ENCODE measurements around the gene RBCK1.
A peak's percentile ranks its signal among the peaks of the same experiment; 100 is the strongest.
"Not testable (repeated sequence)": the region's sequence is repeated elsewhere in the genome, so short reads cannot be mapped to it uniquely, and the experiment has no call there.

The RBCK1 gene

GRCh38 chr20:375265-375889 is 32.7 kb upstream of the RBCK1 start:
- DNase-seq: no peak
- H3K36me3 Mint-ChIP-seq (ENCODE audit: low read depth): no peaks in the 10 kb centered on the region
- peaks cover 16% of the 10 kb centered on the region for H3K4me1 Mint-ChIP-seq
- TF ChIP-seq CTCF (IDR thresholded peaks at IDR 0.05): no peak
- peak overlapping the region; percentile 68 for H3K27ac Mint-ChIP-seq
- no peak overlapping the region for H3K4me3 Mint-ChIP-seq
- H3K9me3 Mint-ChIP-seq: no peaks in the 10 kb centered on the region
- H3K27me3 Mint-ChIP-seq (ENCODE audit: low read depth, poor library complexity): peaks cover 14% of the 10 kb centered on the region

GRCh38 chr20:376089-376488 is 32.0 kb upstream of the RBCK1 start:
- TF ChIP-seq CTCF (IDR thresholded peaks at IDR 0.05): no peak
- peaks cover 18% of the 10 kb centered on the region for H3K27me3 Mint-ChIP-seq (ENCODE audit: low read depth, poor library complexity)
- no peak overlapping the region for H3K27ac Mint-ChIP-seq
- DNase-seq: no peak
- H3K4me3 Mint-ChIP-seq: no peak overlapping the region
- no peaks in the 10 kb centered on the region for H3K36me3 Mint-ChIP-seq (ENCODE audit: low read depth)
- H3K4me1 Mint-ChIP-seq: peaks cover 16% of the 10 kb centered on the region
- H3K9me3 Mint-ChIP-seq: no peaks in the 10 kb centered on the region

GRCh38 chr20:376750-377149 is 31.3 kb upstream of the RBCK1 start:
- peaks cover 25% of the 10 kb centered on the region for H3K27me3 Mint-ChIP-seq (ENCODE audit: low read depth, poor library complexity)
- no peak for DNase-seq
- H3K4me1 Mint-ChIP-seq: peaks cover 15% of the 10 kb centered on the region

GRCh38 chr20:377578-377977 is 30.5 kb upstream of the RBCK1 start:
- peaks cover 27% of the 10 kb centered on the region for H3K27me3 Mint-ChIP-seq (ENCODE audit: low read depth, poor library complexity)
- H3K4me3 Mint-ChIP-seq; H3K9me3 Mint-ChIP-seq; H3K27ac Mint-ChIP-seq; H3K36me3 Mint-ChIP-seq (ENCODE audit: low read depth); DNase-seq: not testable (repeated sequence)
- H3K4me1 Mint-ChIP-seq: peaks cover 10% of the 10 kb centered on the region

More at GRCh38 chr20:376750-377149, 31.3 kb upstream of the RBCK1 start:
- no peak for TF ChIP-seq CTCF (IDR thresholded peaks at IDR 0.05)
- no peaks in the 10 kb centered on the region for H3K9me3 Mint-ChIP-seq
- no peaks in the 10 kb centered on the region for H3K36me3 Mint-ChIP-seq (ENCODE audit: low read depth)
- H3K4me3 Mint-ChIP-seq: no peak overlapping the region
- no peak overlapping the region for H3K27ac Mint-ChIP-seq

GRCh38 chr20:378961-379336 is 29.1 kb upstream of the RBCK1 start:
- Mint-ChIP-seq H3K27ac (no peak overlapping the region), H3K4me3 (no peak overlapping the region), H3K27me3 (ENCODE audit: low read depth, poor library complexity) (peaks cover 38% of the 10 kb centered on the region), H3K4me1 (peaks cover 4% of the 10 kb centered on the region), H3K9me3 (no peaks in the 10 kb centered on the region), H3K36me3 (ENCODE audit: low read depth) (no peaks in the 10 kb centered on the region)
- no peak for TF ChIP-seq CTCF (IDR thresholded peaks at IDR 0.05)
- DNase-seq: no peak

- H3K4me3 Mint-ChIP-seq: peak overlapping the region; percentile 81
- peak; percentile 72 for DNase-seq
- TF ChIP-seq CTCF (IDR thresholded peaks at IDR 0.05): no peak
- H3K27me3 Mint-ChIP-seq (ENCODE audit: low read depth, poor library complexity): peaks cover 45% of the 10 kb centered on the region
- H3K27ac Mint-ChIP-seq: no peak overlapping the region
- no peaks in the 10 kb centered on the region for H3K9me3 Mint-ChIP-seq
- no peaks in the 10 kb centered on the region for H3K4me1 Mint-ChIP-seq
- H3K36me3 Mint-ChIP-seq (ENCODE audit: low read depth): no peaks in the 10 kb centered on the region
Observed at GRCh38 chr20:380763-381580, 27.1 kb upstream of the RBCK1 start.
